ENCODE data around the gene PCBP2. TPM values are rescaled to one million over a fixed set of nuclear protein-coding genes. Genes with fewer than 3 reads are reported as not detected.
"Not testable (repeated sequence)": the region's sequence is repeated elsewhere in the genome, so short reads cannot be mapped to it uniquely, and the experiment has no call there.

Gene PCBP2
- total and polyA plus RNA-seq, 2 of the 4 experiments (the other 2 are of a cell fraction) = 190 to 586 TPM

- TF ChIP-seq MAFK (IDR thresholded peaks at IDR 0.05; ENCODE audit: low read depth, low read length) (no peak), NFE2L2 (IDR thresholded peaks at IDR 0.05; ENCODE audit: low read depth, low read length) (no peak), RAD21 (IDR thresholded peaks at IDR 0.05; ENCODE audit: low read length) (no peak)
Measured at GRCh38 chr12:53414756-53415417, 37.0 kb upstream of the PCBP2 start (continued).

DNA sequence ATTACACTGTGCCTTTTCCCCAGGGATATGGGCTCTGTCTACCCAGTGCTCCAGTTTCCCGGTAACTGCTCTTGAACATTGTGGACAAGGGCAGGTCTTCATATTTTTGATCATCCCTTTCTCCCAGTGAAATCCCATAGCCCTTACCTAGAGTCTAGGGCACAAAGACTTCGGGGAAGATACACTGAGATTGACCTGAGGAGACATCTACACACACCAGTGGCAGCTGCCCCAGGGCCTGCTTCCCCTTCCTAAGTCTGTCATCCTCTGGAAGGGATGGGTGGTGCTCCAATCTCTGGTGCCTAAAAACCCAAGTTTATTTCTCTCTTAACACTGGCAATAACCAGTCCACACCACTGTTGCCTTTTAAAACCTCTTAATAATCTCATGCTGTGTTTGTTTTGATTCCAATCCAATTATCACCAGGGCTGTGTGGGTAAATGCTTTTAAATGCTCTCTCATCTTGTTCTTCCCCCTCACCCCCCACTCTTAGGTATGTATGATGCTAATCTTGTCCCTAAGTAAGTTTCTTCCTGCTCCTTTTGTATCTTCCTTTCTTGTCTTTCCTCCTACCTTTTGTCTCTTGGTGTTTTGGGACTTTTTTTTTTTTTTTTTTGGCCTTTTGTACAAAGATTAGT lies 36.0 kb upstream of the PCBP2 start:
- DNase-seq = not testable (repeated sequence)

GRCh38 chr12:53417291-53417816 lies 34.5 kb upstream of the PCBP2 start:
- H2AK9ac ChIP-seq (replicated peaks; ENCODE audit: low read depth, low read length, poor library complexity); H2BK120ac ChIP-seq (ENCODE audit: low read depth, low read length); H4K5ac ChIP-seq (ENCODE audit: low read depth, low read length); H4K20me1 ChIP-seq (ENCODE audit: insufficient read depth, low read length); H3K4me3 ChIP-seq (ENCODE audit: insufficient read depth, low read depth, low read length); H3K9ac ChIP-seq (ENCODE audit: low read depth, low read length); H3K4ac ChIP-seq (ENCODE audit: low read depth, low read length); H3K56ac ChIP-seq (ENCODE audit: extremely low read depth, insufficient read depth, low read length); H3K79me1 ChIP-seq (ENCODE audit: low read depth in 1 of 2, low read length in 2 of 2); H2BK15ac ChIP-seq (ENCODE audit: low read depth, low read length); H3K36me3 ChIP-seq (ENCODE audit: control insufficient read depth, insufficient read depth, low read length); H4K8ac ChIP-seq (ENCODE audit: low read depth in 2 of 2, low read length in 2 of 2); H3K9me3 ChIP-seq (ENCODE audit: control insufficient read depth, insufficient read depth, low read length); H2BK20ac ChIP-seq (ENCODE audit: low read depth, low read length); H4K91ac ChIP-seq (ENCODE audit: insufficient read depth, low read depth, low read length); H3K27me3 ChIP-seq (ENCODE audit: control insufficient read depth, insufficient read depth, low read length); H3K14ac ChIP-seq (replicated peaks; ENCODE audit: low read depth, low read length); H3K23ac ChIP-seq (ENCODE audit: low read depth, low read length); intact Hi-C loops (cut with micrococcal nuclease); DNase-seq; ATAC-seq (ENCODE audit: low read depth); H3K27ac ChIP-seq (ENCODE audit: insufficient read depth, low read length); H3K18ac ChIP-seq (ENCODE audit: low read depth, low read length); H3K4me2 ChIP-seq (ENCODE audit: low read depth, low read length); H2BK5ac ChIP-seq (ENCODE audit: low read depth, low read length, poor library complexity, severe bottlenecking); H2AK5ac ChIP-seq (ENCODE audit: low read depth, low read length); H3K9me1 ChIP-seq (ENCODE audit: insufficient read depth, low read length); dilution Hi-C loops (cut with HindIII; ENCODE audit: low sequenced_read_pairs, unreplicated experiment); BruUV-seq (replicated peaks); H2AFZ ChIP-seq (replicated peaks; ENCODE audit: low read length, poor library complexity); POLR2A ChIA-PET (ENCODE audit: unreplicated experiment): not testable (repeated sequence)
- peaks cover 10% of the 10 kb centered on the region for H3K4me1 ChIP-seq (ENCODE audit: control insufficient read depth, insufficient read depth, low read length)
- WGBS, 2 experiments (ENCODE audit: extremely low coverage in 2 of 2, insufficient read length in 1 of 2) = no CpG with 5 or more reads among the region's 9 CpGs
- in situ Hi-C loops (cut with MboI; ENCODE audit: low sequenced_read_pairs) = loop anchor here (5.0 kb wide), 1 partner anchor 60 kb away; no protein-coding TSS in a partner anchor
- CTCF ChIA-PET = interaction anchor here (0.7 kb wide), 1 partner anchor 249 kb away, joined by 4 read pairs; no protein-coding TSS in a partner anchor

More for the DNA sequence above, 36.0 kb upstream of the PCBP2 start:
- CTCF ChIA-PET; H3K9ac ChIP-seq (ENCODE audit: low read depth, low read length); H4K91ac ChIP-seq (ENCODE audit: insufficient read depth, low read depth, low read length); H2AFZ ChIP-seq (replicated peaks; ENCODE audit: low read length, poor library complexity); H2BK120ac ChIP-seq (ENCODE audit: low read depth, low read length); H3K4me2 ChIP-seq (ENCODE audit: low read depth, low read length); dilution Hi-C loops (cut with HindIII; ENCODE audit: low sequenced_read_pairs, unreplicated experiment); H4K8ac ChIP-seq (ENCODE audit: low read depth in 2 of 2, low read length in 2 of 2); H3K27ac ChIP-seq (ENCODE audit: insufficient read depth, low read length); H2BK15ac ChIP-seq (ENCODE audit: low read depth, low read length); H3K9me1 ChIP-seq (ENCODE audit: insufficient read depth, low read length); H3K23ac ChIP-seq (ENCODE audit: low read depth, low read length); POLR2A ChIA-PET (ENCODE audit: unreplicated experiment); H3K18ac ChIP-seq (ENCODE audit: low read depth, low read length); H4K20me1 ChIP-seq (ENCODE audit: insufficient read depth, low read length); H3K9me3 ChIP-seq (ENCODE audit: control insufficient read depth, insufficient read depth, low read length); H2BK20ac ChIP-seq (ENCODE audit: low read depth, low read length); H3K4me3 ChIP-seq (ENCODE audit: insufficient read depth, low read depth, low read length); H2AK9ac ChIP-seq (replicated peaks; ENCODE audit: low read depth, low read length, poor library complexity); H3K27me3 ChIP-seq (ENCODE audit: control insufficient read depth, insufficient read depth, low read length); BruUV-seq (replicated peaks); H3K56ac ChIP-seq (ENCODE audit: extremely low read depth, insufficient read depth, low read length); H2AK5ac ChIP-seq (ENCODE audit: low read depth, low read length); H3K4me1 ChIP-seq (ENCODE audit: control insufficient read depth, insufficient read depth, low read length); H3K14ac ChIP-seq (replicated peaks; ENCODE audit: low read depth, low read length); H2BK5ac ChIP-seq (ENCODE audit: low read depth, low read length, poor library complexity, severe bottlenecking); H3K4ac ChIP-seq (ENCODE audit: low read depth, low read length); H4K5ac ChIP-seq (ENCODE audit: low read depth, low read length): not testable (repeated sequence)
- peaks cover 15% of the 10 kb centered on the region for H3K36me3 ChIP-seq (ENCODE audit: control insufficient read depth, insufficient read depth, low read length)
- in situ Hi-C loops (cut with MboI; ENCODE audit: low sequenced_read_pairs) = loop anchor here (5.0 kb wide), 1 partner anchor 59 kb away; no protein-coding TSS in a partner anchor
- ATAC-seq (ENCODE audit: low read depth) = peak; percentile 8; the same call in 1 of the 2 replicates
- intact Hi-C loops (cut with micrococcal nuclease) = loop anchor here (2.0 kb wide), 1 partner anchor 55 kb away; no protein-coding TSS in a partner anchor
- H3K79me1 ChIP-seq (ENCODE audit: low read depth in 1 of 2, low read length in 2 of 2) = peaks cover 6 to 13% of the 10 kb centered on the region in 2 experiments; a peak in 3 of 4 replicates
- no CpG with 5 or more reads among the region's 2 CpGs for WGBS, 2 experiments (ENCODE audit: extremely low coverage in 2 of 2, insufficient read length in 1 of 2)

Measured in IMR-90 (cell line).